GM23248 (cell line): ENCODE measurements around the gene LRRC75A.

Experiments used
- EZH2 ChIP-seq: fragments of 200-600 bp; sonication (generic); IDR thresholded peaks from 2 replicates; pipeline ENCODE4 v1.6.1; 2018; ENCODE audit warnings: antibody characterized with exemption, mild to moderate bottlenecking; ENCODE audit not compliant: insufficient read depth, poor library complexity, severe bottlenecking
- EZH2phosphoT487 ChIP-seq: fragments of 200-600 bp; sonication (generic); IDR thresholded peaks from 2 replicates; pipeline ENCODE4 v1.6.1; 2018; ENCODE audit warnings: antibody characterized with exemption, moderate library complexity, mild to moderate bottlenecking, low read depth; ENCODE audit not compliant: insufficient read depth

- TF ChIP-seq EZH2 (no peak), EZH2phosphoT487 (no peak)
Observed at GRCh38 chr17:16504984-16505383, 13.0 kb upstream of the LRRC75A start.
